Measurements from ENCODE around the gene PRPF6. TPM values are rescaled to one million over a fixed set of nuclear protein-coding genes. Genes with fewer than 3 reads are reported as not detected.
"Not testable (repeated sequence)": the region's sequence is repeated elsewhere in the genome, so short reads cannot be mapped to it uniquely, and the experiment has no call there.

The PRPF6 gene
- total RNA-seq, 2 experiments from 2014 or later: 64.5 to 64.6 TPM

GRCh38 chr20:63973160-63973479, 7.8 kb upstream of the PRPF6 start:
- peaks cover 21% of the 10 kb centered on the region for H3K36me3 Mint-ChIP-seq
- H3K4me3 Mint-ChIP-seq: no peak overlapping the region
- peaks cover 37% of the 10 kb centered on the region for H3K4me1 Mint-ChIP-seq
- no peaks in the 10 kb centered on the region for H3K27me3 Mint-ChIP-seq
- H3K27ac Mint-ChIP-seq: no peak overlapping the region
- H3K9me3 Mint-ChIP-seq: no peaks in the 10 kb centered on the region
- DNase-seq: no peak

GRCh38 chr20:63973636-63974401, 7.1 kb upstream of the PRPF6 start:
- no peaks in the 10 kb centered on the region for H3K9me3 Mint-ChIP-seq
- H3K27ac Mint-ChIP-seq: peak overlapping the region; percentile 0
- peak; percentile 78 for DNase-seq
- H3K27me3 Mint-ChIP-seq: no peaks in the 10 kb centered on the region
- no peak overlapping the region for H3K4me3 Mint-ChIP-seq
- peaks cover 35% of the 10 kb centered on the region for H3K4me1 Mint-ChIP-seq
- peaks cover 20% of the 10 kb centered on the region for H3K36me3 Mint-ChIP-seq

- no peak for DNase-seq
- Mint-ChIP-seq H3K4me3 (no peak overlapping the region), H3K27ac (peak overlapping the region; percentile 44), H3K4me1 (peaks cover 34% of the 10 kb centered on the region), H3K9me3 (no peaks in the 10 kb centered on the region), H3K36me3 (peaks cover 18% of the 10 kb centered on the region), H3K27me3 (no peaks in the 10 kb centered on the region)
Measured at GRCh38 chr20:63974402-63975200, 6.3 kb upstream of the PRPF6 start.

- H3K9me3 Mint-ChIP-seq, DNase-seq, H3K27me3 Mint-ChIP-seq, H3K27ac Mint-ChIP-seq: not testable (repeated sequence)
- H3K36me3 Mint-ChIP-seq: peaks cover 19% of the 10 kb centered on the region
- H3K4me1 Mint-ChIP-seq: peaks cover 45% of the 10 kb centered on the region
- H3K4me3 Mint-ChIP-seq: peak overlapping the region; percentile 66
Measured at GRCh38 chr20:63976511-63976910, 4.4 kb upstream of the PRPF6 start.

GRCh38 chr20:63976980-63977738, 3.8 kb upstream of the PRPF6 start:
- no peaks in the 10 kb centered on the region for H3K9me3 Mint-ChIP-seq
- no peaks in the 10 kb centered on the region for H3K27me3 Mint-ChIP-seq
- no peak for DNase-seq
- peaks cover 19% of the 10 kb centered on the region for H3K36me3 Mint-ChIP-seq
- H3K27ac Mint-ChIP-seq: peak overlapping the region; percentile 85
- H3K4me1 Mint-ChIP-seq: peaks cover 48% of the 10 kb centered on the region
- peak overlapping the region; percentile 80 for H3K4me3 Mint-ChIP-seq

- Mint-ChIP-seq H3K9me3 (no peaks in the 10 kb centered on the region), H3K36me3 (peaks cover 25% of the 10 kb centered on the region), H3K4me1 (peaks cover 52% of the 10 kb centered on the region), H3K27me3 (no peaks in the 10 kb centered on the region), H3K4me3 (peak overlapping the region; percentile 80), H3K27ac (peak overlapping the region; percentile 85)
- peak; percentile 79 for DNase-seq
Measured at GRCh38 chr20:63977739-63978276, 3.1 kb upstream of the PRPF6 start.

- peak; percentile 80 for DNase-seq
- no peaks in the 10 kb centered on the region for H3K9me3 Mint-ChIP-seq
- no peaks in the 10 kb centered on the region for H3K27me3 Mint-ChIP-seq
- peaks cover 31% of the 10 kb centered on the region for H3K36me3 Mint-ChIP-seq
- peak overlapping the region; percentile 80 for H3K4me3 Mint-ChIP-seq
- H3K27ac Mint-ChIP-seq: peak overlapping the region; percentile 85
- peaks cover 57% of the 10 kb centered on the region for H3K4me1 Mint-ChIP-seq
Measured at GRCh38 chr20:63978319-63979228, 2.4 kb upstream of the PRPF6 start.

- no peaks in the 10 kb centered on the region for H3K27me3 Mint-ChIP-seq
- no peaks in the 10 kb centered on the region for H3K9me3 Mint-ChIP-seq
- peak overlapping the region; percentile 85 for H3K27ac Mint-ChIP-seq
- peaks cover 29% of the 10 kb centered on the region for H3K36me3 Mint-ChIP-seq
- peaks cover 53% of the 10 kb centered on the region for H3K4me1 Mint-ChIP-seq
- no peak for DNase-seq
- peak overlapping the region; percentile 80 for H3K4me3 Mint-ChIP-seq
Measured at GRCh38 chr20:63979229-63979556, 1.7 kb upstream of the PRPF6 start.

- peak; percentile 95 for DNase-seq
- Mint-ChIP-seq H3K4me3 (peak within 1 kb of the TSS; percentile 94), H3K36me3 (peaks cover 32% of the 10 kb centered on the region), H3K27ac (peak within 1 kb of the TSS; percentile 97), H3K9me3 (no peaks in the 10 kb centered on the region), H3K4me1 (peaks cover 56% of the 10 kb centered on the region), H3K27me3 (no peaks in the 10 kb centered on the region)
Measured at GRCh38 chr20:63979557-63980316, 1.2 kb upstream of the PRPF6 start, which contains the start of gene SAMD10. Gene SAMD10, minus strand, starts transcription at chr20:63979642. Its CDS starts 175 bp downstream, at chr20:63979467.

GRCh38 chr20:63980317-63980805, 571 bp upstream of the PRPF6 start:
- H3K4me3 Mint-ChIP-seq: peak overlapping the region; percentile 94
- DNase-seq: no peak
- H3K36me3 Mint-ChIP-seq: peaks cover 31% of the 10 kb centered on the region
- H3K9me3 Mint-ChIP-seq: no peaks in the 10 kb centered on the region
- H3K27ac Mint-ChIP-seq: peak overlapping the region; percentile 97
- H3K27me3 Mint-ChIP-seq: no peaks in the 10 kb centered on the region
- peaks cover 56% of the 10 kb centered on the region for H3K4me1 Mint-ChIP-seq

GRCh38 chr20:63982937-63983336, 2.0 kb downstream of the PRPF6 start:
- Mint-ChIP-seq H3K9me3 (no peaks in the 10 kb centered on the region), H3K4me3 (peak overlapping the region; percentile 11), H3K27ac (no peak overlapping the region), H3K36me3 (peaks cover 22% of the 10 kb centered on the region), H3K4me1 (peaks cover 38% of the 10 kb centered on the region), H3K27me3 (no peaks in the 10 kb centered on the region)
- no peak for DNase-seq

- DNase-seq: no peak
- no peak overlapping the region for H3K27ac Mint-ChIP-seq
- peaks cover 23% of the 10 kb centered on the region for H3K36me3 Mint-ChIP-seq
- no peaks in the 10 kb centered on the region for H3K9me3 Mint-ChIP-seq
- H3K27me3 Mint-ChIP-seq: no peaks in the 10 kb centered on the region
- H3K4me3 Mint-ChIP-seq: no peak overlapping the region
- no peaks in the 10 kb centered on the region for H3K4me1 Mint-ChIP-seq
Measured at GRCh38 chr20:64000906-64001305, 20.0 kb downstream of the PRPF6 start.

GRCh38 chr20:64001607-64002011, 20.7 kb downstream of the PRPF6 start:
- no peak overlapping the region for H3K4me3 Mint-ChIP-seq
- no peaks in the 10 kb centered on the region for H3K27me3 Mint-ChIP-seq
- no peak overlapping the region for H3K27ac Mint-ChIP-seq
- H3K4me1 Mint-ChIP-seq: no peaks in the 10 kb centered on the region
- DNase-seq: no peak
- H3K9me3 Mint-ChIP-seq: no peaks in the 10 kb centered on the region
- peaks cover 28% of the 10 kb centered on the region for H3K36me3 Mint-ChIP-seq
